NCI-H1092 treated with DMSO at 0.1 percent for 48 hours (cell line): ENCODE measurements around the gene EXOSC1.
"Not testable (repeated sequence)": the region's sequence is repeated elsewhere in the genome, so short reads cannot be mapped to it uniquely, and the experiment has no call there.

Experiments used
- DNase-seq: peaks from one replicate; lab custom pipeline; 2025; lab: John Stamatoyannopoulos, UW

The EXOSC1 gene

GRCh38 chr10:97459111-97459510 lies 13.3 kb upstream of the EXOSC1 start:
- DNase-seq, result no peak

GRCh38 chr10:97456686-97457065 lies 10.9 kb upstream of the EXOSC1 start:
- DNase-seq, result no peak

- DNase-seq, result no peak
Observed at GRCh38 chr10:97456034-97456685, 10.4 kb upstream of the EXOSC1 start.

GRCh38 chr10:97454330-97455036 lies 8.7 kb upstream of the EXOSC1 start:
- no peak for DNase-seq

- no peak for DNase-seq
Observed at GRCh38 chr10:97452352-97452751, 6.5 kb upstream of the EXOSC1 start.

- no peak for DNase-seq
Observed at GRCh38 chr10:97451605-97452004, 5.8 kb upstream of the EXOSC1 start.

- no peak for DNase-seq
Observed at GRCh38 chr10:97450828-97451227, 5.0 kb upstream of the EXOSC1 start.

GRCh38 chr10:97445357-97445721 lies 467 bp downstream of the EXOSC1 start:
- no peak for DNase-seq

GRCh38 chr10:97444212-97444611 lies 1.6 kb downstream of the EXOSC1 start:
- DNase-seq, result no peak

GRCh38 chr10:97442277-97442676 lies 3.5 kb downstream of the EXOSC1 start:
- no peak for DNase-seq

- no peak for DNase-seq
Observed at GRCh38 chr10:97435211-97435610, 10.6 kb downstream of the EXOSC1 start.

- DNase-seq, result no peak
Observed at GRCh38 chr10:97434557-97434956, 11.2 kb downstream of the EXOSC1 start.

- no peak for DNase-seq
Observed at GRCh38 chr10:97434055-97434454, 11.8 kb downstream of the EXOSC1 start.

- no peak for DNase-seq
Observed at GRCh38 chr10:97428572-97428981, 17.2 kb downstream of the EXOSC1 start.

GRCh38 chr10:97427571-97428179 lies 18.1 kb downstream of the EXOSC1 start:
- DNase-seq, result no peak

- peak; percentile 5 for DNase-seq
Observed at GRCh38 chr10:97426776-97427570, 18.8 kb downstream of the EXOSC1 start.

GRCh38 chr10:97425964-97426775 lies 19.6 kb downstream of the EXOSC1 start, which contains the start of gene PGAM1:
Gene PGAM1 (plus strand): TSS chr10:97426191. CDS start chr10:97426308, 117 bp downstream.
- peak; percentile 91 for DNase-seq

- DNase-seq, result not testable (repeated sequence)
Observed at GRCh38 chr10:97423757-97424098, 22.1 kb downstream of the EXOSC1 start.

GRCh38 chr10:97416565-97416964 lies 29.2 kb downstream of the EXOSC1 start:
- DNase-seq, result no peak

- no peak for DNase-seq
Observed at GRCh38 chr10:97412891-97413304, 32.9 kb downstream of the EXOSC1 start.

GRCh38 chr10:97411406-97411805 lies 34.4 kb downstream of the EXOSC1 start:
- no peak for DNase-seq
